ENCODE results near the gene PTGDS. TPM values are rescaled to one million over a fixed set of nuclear protein-coding genes. Genes with fewer than 3 reads are reported as not detected.

PTGDS gene
- total RNA-seq, 1 experiment from 2014 or later = 1.1 TPM

- Mint-ChIP-seq H3K27me3 (ENCODE audit: insufficient read depth, unreplicated experiment) (no peaks in the 10 kb centered on the region), H3K36me3 (ENCODE audit: insufficient read depth, unreplicated experiment) (peaks cover 9% of the 10 kb centered on the region), H3K27ac (ENCODE audit: low read depth, unreplicated experiment) (no peak overlapping the region), H3K4me1 (ENCODE audit: insufficient read depth, unreplicated experiment) (no peaks in the 10 kb centered on the region), H3K4me3 (ENCODE audit: unreplicated experiment) (no peak overlapping the region), H3K9me3 (ENCODE audit: unreplicated experiment) (no peaks in the 10 kb centered on the region)
- POLR2A ChIA-PET = interaction anchor here (0.6 kb wide), 1 partner anchor 117 kb away, joined by 4 read pairs; no protein-coding TSS in a partner anchor
- no peak for DNase-seq (ENCODE audit: unreplicated experiment)
- BruUV-seq (replicated peaks) = no TSS peak
- CTCF ChIA-PET = interaction anchor here (0.6 to 1.4 kb wide), 6 partner anchors 9 to 26 kb away, joined by 3 to 4 read pairs (median 3); partner anchors contain the start of gene NPDC1
- TF ChIP-seq CTCF (IDR thresholded peaks at IDR 0.05; ENCODE audit: unreplicated experiment) = no peak
- intact Hi-C loops (cut with micrococcal nuclease) = no loop called here
Observed at GRCh38 chr9:137020771-137021567, 43.7 kb downstream of the PTGDS start.

GRCh38 chr9:137021568-137021978 is 44.3 kb downstream of the PTGDS start:
- no peak for TF ChIP-seq CTCF (IDR thresholded peaks at IDR 0.05; ENCODE audit: unreplicated experiment)
- Mint-ChIP-seq H3K36me3 (ENCODE audit: insufficient read depth, unreplicated experiment) (peaks cover 8% of the 10 kb centered on the region), H3K9me3 (ENCODE audit: unreplicated experiment) (no peaks in the 10 kb centered on the region), H3K27ac (ENCODE audit: low read depth, unreplicated experiment) (no peak overlapping the region), H3K4me1 (ENCODE audit: insufficient read depth, unreplicated experiment) (no peaks in the 10 kb centered on the region), H3K27me3 (ENCODE audit: insufficient read depth, unreplicated experiment) (no peaks in the 10 kb centered on the region), H3K4me3 (ENCODE audit: unreplicated experiment) (no peak overlapping the region)
- BruUV-seq (replicated peaks) = no TSS peak
- CTCF ChIA-PET = interaction anchor here (1.0 to 1.4 kb wide), 3 partner anchors 8 to 25 kb away, joined by 3 read pairs; partner anchors contain the start of gene NPDC1
- POLR2A ChIA-PET = no interaction called here
- DNase-seq (ENCODE audit: unreplicated experiment) = no peak
- intact Hi-C loops (cut with micrococcal nuclease) = no loop called here

- no TSS peak for BruUV-seq (replicated peaks)
- Mint-ChIP-seq H3K4me1 (ENCODE audit: insufficient read depth, unreplicated experiment) (no peaks in the 10 kb centered on the region), H3K36me3 (ENCODE audit: insufficient read depth, unreplicated experiment) (peaks cover 2% of the 10 kb centered on the region), H3K27me3 (ENCODE audit: insufficient read depth, unreplicated experiment) (no peaks in the 10 kb centered on the region), H3K27ac (ENCODE audit: low read depth, unreplicated experiment) (no peak overlapping the region), H3K4me3 (ENCODE audit: unreplicated experiment) (no peak overlapping the region), H3K9me3 (ENCODE audit: unreplicated experiment) (no peaks in the 10 kb centered on the region)
- ChIA-PET CTCF (interaction anchor here (0.6 to 1.4 kb wide), 3 partner anchors 13 to 239 kb away, joined by 3 read pairs; partner anchors contain the start of gene NPDC1), POLR2A (no interaction called here)
- peak; percentile 93 for DNase-seq (ENCODE audit: unreplicated experiment)
- intact Hi-C loops (cut with micrococcal nuclease) = no loop called here
- no peak for TF ChIP-seq CTCF (IDR thresholded peaks at IDR 0.05; ENCODE audit: unreplicated experiment)
Observed at GRCh38 chr9:137021979-137022661, 44.8 kb downstream of the PTGDS start.

- Mint-ChIP-seq H3K27ac (ENCODE audit: low read depth, unreplicated experiment) (no peak overlapping the region), H3K4me3 (ENCODE audit: unreplicated experiment) (no peak overlapping the region), H3K36me3 (ENCODE audit: insufficient read depth, unreplicated experiment) (no peaks in the 10 kb centered on the region), H3K27me3 (ENCODE audit: insufficient read depth, unreplicated experiment) (no peaks in the 10 kb centered on the region), H3K4me1 (ENCODE audit: insufficient read depth, unreplicated experiment) (no peaks in the 10 kb centered on the region), H3K9me3 (ENCODE audit: unreplicated experiment) (no peaks in the 10 kb centered on the region)
- POLR2A ChIA-PET = no interaction called here
- intact Hi-C loops (cut with micrococcal nuclease) = no loop called here
- no TSS peak for BruUV-seq (replicated peaks)
- CTCF ChIA-PET = interaction anchor here (0.6 kb wide), 1 partner anchor 239 kb away, joined by 3 read pairs; no protein-coding TSS in a partner anchor
- no peak for TF ChIP-seq CTCF (IDR thresholded peaks at IDR 0.05; ENCODE audit: unreplicated experiment)
- no peak for DNase-seq (ENCODE audit: unreplicated experiment)
Observed at GRCh38 chr9:137022662-137023008, 45.3 kb downstream of the PTGDS start.
